ENCODE results near the gene ANKS1B. TPM values are rescaled to one million over a fixed set of nuclear protein-coding genes. Genes with fewer than 3 reads are reported as not detected.
"Not testable (repeated sequence)": the region's sequence is repeated elsewhere in the genome, so short reads cannot be mapped to it uniquely, and the experiment has no call there.

ANKS1B gene
- polyA plus RNA-seq, 4 donors = 3.6 to 4.8 (median 4.0) TPM

GRCh38 chr12:99768758-99769157 is 216.0 kb downstream of the ANKS1B start:
- no peak for DNase-seq (ENCODE audit: low read depth in 4 of 4, low spot score in 2 of 4)

GRCh38 chr12:99767809-99768208 is 216.9 kb downstream of the ANKS1B start:
- peak in 1 of 4 donors; percentile 12 for DNase-seq (ENCODE audit: low read depth in 4 of 4, low spot score in 2 of 4)

- DNase-seq (ENCODE audit: low read depth in 4 of 4, low spot score in 2 of 4) = no peak
Observed at GRCh38 chr12:99766408-99766807, 218.3 kb downstream of the ANKS1B start.

GRCh38 chr12:99765469-99766114 is 219.1 kb downstream of the ANKS1B start:
- DNase-seq (ENCODE audit: low read depth in 4 of 4, low spot score in 2 of 4) = no peak

GRCh38 chr12:99759444-99759843 is 225.3 kb downstream of the ANKS1B start:
- DNase-seq (ENCODE audit: low read depth in 4 of 4, low spot score in 2 of 4) = no peak

- DNase-seq (ENCODE audit: low read depth in 4 of 4, low spot score in 2 of 4) = no peak
Observed at GRCh38 chr12:99758997-99759396, 225.7 kb downstream of the ANKS1B start.

GRCh38 chr12:99752740-99753139 is 232.0 kb downstream of the ANKS1B start:
- DNase-seq (ENCODE audit: low read depth in 4 of 4, low spot score in 2 of 4) = no peak

- no peak for DNase-seq (ENCODE audit: low read depth in 4 of 4, low spot score in 2 of 4)
Observed at GRCh38 chr12:99746538-99746937, 238.2 kb downstream of the ANKS1B start.

- no peak for DNase-seq (ENCODE audit: low read depth in 4 of 4, low spot score in 2 of 4)
Observed at GRCh38 chr12:99745895-99746294, 238.8 kb downstream of the ANKS1B start.

- no peak for DNase-seq (ENCODE audit: low read depth in 4 of 4, low spot score in 2 of 4)
Observed at GRCh38 chr12:99745121-99745520, 239.6 kb downstream of the ANKS1B start.

- no peak for DNase-seq (ENCODE audit: low read depth in 4 of 4, low spot score in 2 of 4)
Observed at GRCh38 chr12:99736760-99737269, 247.9 kb downstream of the ANKS1B start.

- DNase-seq (ENCODE audit: low read depth in 4 of 4, low spot score in 2 of 4) = no peak
Observed at GRCh38 chr12:99732131-99732530, 252.6 kb downstream of the ANKS1B start.

GRCh38 chr12:99722690-99723486 is 261.8 kb downstream of the ANKS1B start:
- DNase-seq (ENCODE audit: low read depth in 4 of 4, low spot score in 2 of 4) = no peak

GRCh38 chr12:99721715-99722275 is 262.9 kb downstream of the ANKS1B start:
- DNase-seq (ENCODE audit: low read depth in 4 of 4, low spot score in 2 of 4) = no peak

GRCh38 chr12:99720083-99720465 is 264.7 kb downstream of the ANKS1B start:
- not testable (repeated sequence) for DNase-seq (ENCODE audit: low read depth in 4 of 4, low spot score in 2 of 4)

GRCh38 chr12:99719411-99720082 is 265.2 kb downstream of the ANKS1B start:
- not testable (repeated sequence) for DNase-seq (ENCODE audit: low read depth in 4 of 4, low spot score in 2 of 4)

GRCh38 chr12:99715841-99716510 is 268.8 kb downstream of the ANKS1B start:
- DNase-seq (ENCODE audit: low read depth in 4 of 4, low spot score in 2 of 4) = not testable (repeated sequence)

GRCh38 chr12:99714921-99715320 is 269.8 kb downstream of the ANKS1B start:
- not testable (repeated sequence) for DNase-seq (ENCODE audit: low read depth in 4 of 4, low spot score in 2 of 4)

- no peak for DNase-seq (ENCODE audit: low read depth in 4 of 4, low spot score in 2 of 4)
Observed at GRCh38 chr12:99713946-99714520, 270.7 kb downstream of the ANKS1B start.

GRCh38 chr12:99712281-99712680 is 272.5 kb downstream of the ANKS1B start:
- DNase-seq (ENCODE audit: low read depth in 4 of 4, low spot score in 2 of 4) = no peak

Measured in left renal cortex interstitium (tissue), 4 donors.